Mesenchymal stem cell (in vitro differentiated cells and primary cell): ENCODE results near the gene SYTL2.
"Not testable (repeated sequence)": the region's sequence is repeated elsewhere in the genome, so short reads cannot be mapped to it uniquely, and the experiment has no call there.

Experiments
- DNase-seq: peaks from one replicate; pipeline ENCODE4 v3.0.0-alpha.2; 2013
- H2AFZ ChIP-seq: one replicate; pipeline ENCODE4 v1.6.1; 2013; ENCODE audit warnings: low read depth, mild to moderate bottlenecking, control low read depth, inconsistent platforms, low read length, moderate library complexity
- H2AK5ac ChIP-seq: 2 replicates; pipeline ENCODE4 v1.6.1; 2013; ENCODE audit warnings: low read length, moderate library complexity, mild to moderate bottlenecking, inconsistent platforms; ENCODE audit not compliant: severe bottlenecking
- H2BK120ac ChIP-seq: one replicate; pipeline ENCODE4 v1.6.1; 2013; ENCODE audit warnings: low read depth, mild to moderate bottlenecking, inconsistent platforms, low read length, moderate library complexity
- H2BK12ac ChIP-seq, 2 experiments: one replicate each; pipeline ENCODE4 v1.6.1; 2013; ENCODE audit warnings: inconsistent platforms in 2 of 2, low read length in 2 of 2, mild to moderate bottlenecking in 2 of 2, moderate library complexity in 2 of 2, control low read depth in 1 of 2
- H2BK15ac ChIP-seq: one replicate; pipeline ENCODE4 v1.6.1; 2013; ENCODE audit warnings: mild to moderate bottlenecking, low read depth, inconsistent platforms; ENCODE audit not compliant: poor library complexity, severe bottlenecking
- H2BK5ac ChIP-seq: 2 replicates; pipeline ENCODE4 v1.6.1; 2013; ENCODE audit warnings: low read depth, mild to moderate bottlenecking, low read length, control low read depth, inconsistent platforms; ENCODE audit not compliant: poor library complexity, severe bottlenecking
- H3K14ac ChIP-seq, 2 experiments: one replicate each; pipeline ENCODE4 v1.6.1; 2013; ENCODE audit warnings: inconsistent platforms in 2 of 2, low read length in 2 of 2, control low read depth in 1 of 2, mild to moderate bottlenecking in 1 of 2, moderate library complexity in 1 of 2
- H3K18ac ChIP-seq, 2 experiments: one replicate each; pipeline ENCODE4 v1.6.1; 2013; ENCODE audit warnings: inconsistent platforms in 2 of 2, low read length in 2 of 2, control low read depth in 1 of 2, low read depth in 1 of 2, mild to moderate bottlenecking in 1 of 2
- H3K23ac ChIP-seq, 2 experiments: one replicate each; pipeline ENCODE4 v1.6.1; 2013; ENCODE audit warnings: inconsistent platforms in 2 of 2, low read length in 2 of 2, mild to moderate bottlenecking in 2 of 2, moderate library complexity in 2 of 2, control low read depth in 1 of 2
- H3K27ac ChIP-seq: 2 replicates; pipeline ENCODE4 v1.5.1; 2013; ENCODE audit warnings: mild to moderate bottlenecking, moderate library complexity, low read length, control low read depth, inconsistent platforms; ENCODE audit not compliant: poor library complexity, severe bottlenecking
- H3K27me3 ChIP-seq, 2 experiments: 2 replicates each; pipeline versions ENCODE4 v1.6.1 to v1.7.0; 2013; ENCODE audit warnings: low read length in 2 of 2, mild to moderate bottlenecking in 2 of 2, moderate library complexity in 2 of 2, control low read depth in 1 of 2, inconsistent platforms in 1 of 2; ENCODE audit not compliant: control insufficient read depth in 1 of 2, insufficient read depth in 1 of 2
- H3K36me3 ChIP-seq, 2 experiments: 2 replicates each; pipeline versions ENCODE4 v1.6.1 to v1.7.0; 2013; ENCODE audit warnings: low read length in 2 of 2, control low read depth in 1 of 2, inconsistent platforms in 1 of 2, low read depth in 1 of 2, mild to moderate bottlenecking in 1 of 2; ENCODE audit not compliant: insufficient read depth in 2 of 2, control insufficient read depth in 1 of 2
- H3K4ac ChIP-seq, 2 experiments: one replicate each; pipeline ENCODE4 v1.6.1; 2013; ENCODE audit warnings: inconsistent platforms in 2 of 2, low read length in 2 of 2, mild to moderate bottlenecking in 2 of 2, moderate library complexity in 2 of 2, control low read depth in 1 of 2, low read depth in 1 of 2
- H3K4me1 ChIP-seq: 2 replicates; pipeline ENCODE4 v1.6.1; 2013; ENCODE audit warnings: low read depth, low read length, control low read depth; ENCODE audit not compliant: control insufficient read depth, insufficient read depth
- H3K4me2 ChIP-seq: 2 replicates; pipeline ENCODE4 v1.6.1; 2013; ENCODE audit warnings: low read length, mild to moderate bottlenecking, inconsistent platforms; ENCODE audit not compliant: poor library complexity, severe bottlenecking
- H3K4me3 ChIP-seq, 2 experiments: 2 replicates each; pipeline versions ENCODE4 v1.5.1 to v1.7.0; 2013; ENCODE audit warnings: low read length in 2 of 2, mild to moderate bottlenecking in 2 of 2, control low read depth in 1 of 2, low read depth in 1 of 2; ENCODE audit not compliant: insufficient read depth in 1 of 2
- H3K79me1 ChIP-seq: replicated peaks from 2 replicates; pipeline ENCODE4 v1.6.1; 2013; ENCODE audit warnings: mild to moderate bottlenecking, control low read depth, low read length, inconsistent platforms; ENCODE audit not compliant: poor library complexity, severe bottlenecking
- H3K9ac ChIP-seq: 2 replicates; pipeline ENCODE4 v1.7.0; 2013; ENCODE audit warnings: mild to moderate bottlenecking, low read length, moderate library complexity
- H3K9me3 ChIP-seq: 2 replicates; pipeline ENCODE4 v1.7.0; 2013; ENCODE audit warnings: mild to moderate bottlenecking, low read length; ENCODE audit not compliant: control insufficient read depth
- H4K8ac ChIP-seq: one replicate; pipeline ENCODE4 v1.6.1; 2013; ENCODE audit warnings: inconsistent platforms, mild to moderate bottlenecking, low read length, moderate library complexity
- H4K91ac ChIP-seq: one replicate; pipeline ENCODE4 v1.6.1; 2013; ENCODE audit warnings: mild to moderate bottlenecking, low read length, inconsistent platforms
- WGBS: methylation state at CpG from one replicate; pipeline ENCODE4 v1.1.7; 2013; ENCODE audit warnings: mixed read lengths; 5-methylcytosine and 5-hydroxymethylcytosine counted together

The SYTL2 gene

GRCh38 chr11:85670949-85671663 is 139.8 kb downstream of the SYTL2 start:
- H3K9ac ChIP-seq, H2BK5ac ChIP-seq, H3K4me3 ChIP-seq, H3K79me1 ChIP-seq, H3K4me2 ChIP-seq, H3K4ac ChIP-seq, DNase-seq, H4K8ac ChIP-seq, H2BK12ac ChIP-seq, H4K91ac ChIP-seq, H3K18ac ChIP-seq, H3K4me1 ChIP-seq, H2AFZ ChIP-seq, H2BK15ac ChIP-seq, H3K23ac ChIP-seq, H3K36me3 ChIP-seq, H3K27ac ChIP-seq, H2BK120ac ChIP-seq, H3K14ac ChIP-seq, H2AK5ac ChIP-seq, H3K27me3 ChIP-seq, H3K9me3 ChIP-seq: not testable (repeated sequence)

- H3K27ac ChIP-seq: no peak overlapping the region
- H3K9ac ChIP-seq: no peak overlapping the region
- H2AFZ ChIP-seq: no peak overlapping the region
- no peaks in the 10 kb centered on the region for H3K4me1 ChIP-seq
- H3K4me2 ChIP-seq: no peak overlapping the region
- no peaks in the 10 kb centered on the region for H3K79me1 ChIP-seq
- H3K18ac ChIP-seq: no peak overlapping the region
- no peak overlapping the region for H2BK12ac ChIP-seq
- no CpG with 5 or more reads among the region's 1 CpG for WGBS
- no peaks in the 10 kb centered on the region for H3K9me3 ChIP-seq
- no peak overlapping the region for H4K8ac ChIP-seq
- H3K14ac ChIP-seq: no peak overlapping the region
- no peak overlapping the region for H2AK5ac ChIP-seq
- H4K91ac ChIP-seq: no peak overlapping the region
- H2BK15ac ChIP-seq: no peak overlapping the region
- no peak overlapping the region for H2BK120ac ChIP-seq
- H3K23ac ChIP-seq: no peak overlapping the region
- no peak overlapping the region for H3K4ac ChIP-seq
- no peaks in the 10 kb centered on the region for H3K27me3 ChIP-seq
- H3K36me3 ChIP-seq: peaks cover 0 to under 1% of the 10 kb centered on the region in 2 experiments
- DNase-seq: no peak
- H3K4me3 ChIP-seq: no peak overlapping the region
- no peak overlapping the region for H2BK5ac ChIP-seq
These were observed 142.8 kb downstream of the SYTL2 start for GRCh38 chr11:85668157-85668556.

- H2AFZ ChIP-seq: no peak overlapping the region
- H3K9ac ChIP-seq: no peak overlapping the region
- H4K91ac ChIP-seq: no peak overlapping the region
- H3K4me2 ChIP-seq: no peak overlapping the region
- H3K36me3 ChIP-seq: peaks cover 0 to 10% of the 10 kb centered on the region in 2 experiments
- no peaks in the 10 kb centered on the region for H3K79me1 ChIP-seq
- H2BK12ac ChIP-seq: no peak overlapping the region
- no peak overlapping the region for H3K4me3 ChIP-seq
- no peak overlapping the region for H3K18ac ChIP-seq
- no peaks in the 10 kb centered on the region for H3K9me3 ChIP-seq
- 87% methylated on average over 1 of the region's 3 CpGs for WGBS
- H3K4ac ChIP-seq: no peak overlapping the region
- no peak overlapping the region for H3K23ac ChIP-seq
- no peak overlapping the region for H2BK15ac ChIP-seq
- no peak overlapping the region for H2BK5ac ChIP-seq
- no peaks in the 10 kb centered on the region for H3K4me1 ChIP-seq
- no peaks in the 10 kb centered on the region for H3K27me3 ChIP-seq
- DNase-seq: no peak
- no peak overlapping the region for H4K8ac ChIP-seq
- no peak overlapping the region for H2AK5ac ChIP-seq
- no peak overlapping the region for H3K27ac ChIP-seq
- H3K14ac ChIP-seq: no peak overlapping the region
- H2BK120ac ChIP-seq: no peak overlapping the region
These were observed 144.3 kb downstream of the SYTL2 start for GRCh38 chr11:85666687-85667086.

- H3K9ac ChIP-seq: peak overlapping the region; percentile 99
- no peak overlapping the region for H4K91ac ChIP-seq
- H2AFZ ChIP-seq: peak overlapping the region; percentile 88
- peaks cover 0 to 19% of the 10 kb centered on the region in 2 experiments for H3K36me3 ChIP-seq
- no peak overlapping the region for H4K8ac ChIP-seq
- H3K4me3 ChIP-seq: peak overlapping the region in 1 of 2 experiments; percentile 96
- H3K23ac ChIP-seq: no peak overlapping the region
- H3K18ac ChIP-seq: no peak overlapping the region
- H3K27ac ChIP-seq: no peak overlapping the region
- 81% methylated on average over 4 of the region's 5 CpGs for WGBS
- no peak overlapping the region for H2BK5ac ChIP-seq
- no peak overlapping the region for H2AK5ac ChIP-seq
- H3K9me3 ChIP-seq: no peaks in the 10 kb centered on the region
- no peak overlapping the region for H2BK12ac ChIP-seq
- no peak overlapping the region for H2BK120ac ChIP-seq
- H3K4me1 ChIP-seq: no peaks in the 10 kb centered on the region
- no peak overlapping the region for H3K14ac ChIP-seq
- no peaks in the 10 kb centered on the region for H3K27me3 ChIP-seq
- DNase-seq: no peak
- no peak overlapping the region for H2BK15ac ChIP-seq
- H3K4ac ChIP-seq: peak overlapping the region in 1 of 2 experiments; percentile 26
- no peak overlapping the region for H3K4me2 ChIP-seq
- H3K79me1 ChIP-seq: no peaks in the 10 kb centered on the region
These were observed 145.2 kb downstream of the SYTL2 start for GRCh38 chr11:85665733-85666132.
